Caco-2 (cell line): ENCODE measurements around the gene GNPTAB. TPM values are rescaled to one million over a fixed set of nuclear protein-coding genes. Genes with fewer than 3 reads are reported as not detected.

Source experiments
- BruUV-seq: library from RNA; stranded (reverse); fragments of 400-500 nt; replicated peaks from 2 replicates; lab custom pipeline; 2021; lab: Mats Ljungman, UMichigan
- CTCF ChIA-PET: fragments of 300-600 bp; sonication (Branson Sonifier 250); formaldehyde crosslinking; loops from one replicate; lab custom pipeline; 2022; ENCODE audit warnings: antibody characterized with exemption; lab: Charles Lee
- POLR2A ChIA-PET: fragments of 300-600 bp; sonication (Branson Sonifier 250); formaldehyde crosslinking; loops from one replicate; lab custom pipeline; 2022; ENCODE audit warnings: antibody characterized with exemption; lab: Charles Lee
- DNase-seq, 2 experiments: peaks; one replicate each; pipeline versions ENCODE4 v3.0.0 to v3.0.0-alpha.2; 2020 to 2022
- H3K27me3 ChIP-seq: replicated peaks from 2 replicates; pipeline ENCODE4 v1.6.0; 2011; ENCODE audit warnings: low read length; ENCODE audit not compliant: control insufficient read depth, insufficient read depth
- H3K36me3 ChIP-seq: 2 replicates; pipeline ENCODE4 v1.5.1; 2011; ENCODE audit warnings: low read length; ENCODE audit not compliant: control insufficient read depth, insufficient read depth
- H3K4me1 ChIP-seq: fragments of 250-450 bp; sonication (Bioruptor Pico); 2 replicates; pipeline ENCODE4 v1.5.1; 2020; ENCODE audit warnings: mild to moderate bottlenecking
- H3K4me3 ChIP-seq: 2 replicates; pipeline ENCODE4 v1.5.1; 2011; ENCODE audit warnings: low read depth, mild to moderate bottlenecking, control low read depth, low read length
- H3K9me3 ChIP-seq: fragments of 250-450 bp; sonication (Bioruptor Pico); 2 replicates; pipeline ENCODE4 v1.5.1; 2020; ENCODE audit warnings: mild to moderate bottlenecking, moderate library complexity
- H3K27ac Mint-ChIP-seq: one replicate; pipeline ENCODE4 v1.8.0; 2022; ENCODE audit warnings: mixed read lengths; ENCODE audit not compliant: unreplicated experiment
- H3K27me3 Mint-ChIP-seq: one replicate; pipeline ENCODE4 v1.8.0; 2022; ENCODE audit warnings: mixed read lengths; ENCODE audit not compliant: insufficient read depth, unreplicated experiment
- H3K36me3 Mint-ChIP-seq: one replicate; pipeline ENCODE4 v1.8.0; 2022; ENCODE audit warnings: mild to moderate bottlenecking, mixed read lengths; ENCODE audit not compliant: insufficient read depth, unreplicated experiment
- H3K4me1 Mint-ChIP-seq: one replicate; pipeline ENCODE4 v1.8.0; 2022; ENCODE audit warnings: low read depth, mixed read lengths; ENCODE audit not compliant: unreplicated experiment
- H3K4me3 Mint-ChIP-seq: one replicate; pipeline ENCODE4 v1.8.0; 2022; ENCODE audit warnings: mild to moderate bottlenecking, moderate library complexity, mixed read lengths; ENCODE audit not compliant: unreplicated experiment
- H3K9me3 Mint-ChIP-seq: one replicate; pipeline ENCODE4 v1.8.0; 2022; ENCODE audit warnings: mixed read lengths; ENCODE audit not compliant: unreplicated experiment
- intact Hi-C: fragments of 100-400 bp; cut with micrococcal nuclease; formaldehyde crosslinking; loops from one replicate; pipeline ENCODE4 v1.10.0; 2022; ENCODE audit not compliant: unreplicated experiment
- total RNA-seq: library from RNA; stranded (reverse); gene quantifications from 2 replicates; pipeline ENCODE4 v1.2.3, GENCODE V29; 2022
- TF ChIP-seq, protein P1 (sequence below), 2 experiments: fragments of 200-600 bp in 1 of 2; IDR thresholded peaks; 1 replicate in 1 of 2; 2 replicates in 1 of 2; pipeline versions ENCODE4 v1.5.1 to v1.8.0; 2011 to 2022; ENCODE audit warnings: antibody characterized with exemption in 1 of 2, control low read depth in 1 of 2, inconsistent platforms in 1 of 2, low read depth in 1 of 2, low read length in 1 of 2, mild to moderate bottlenecking in 1 of 2, moderate library complexity in 1 of 2; ENCODE audit not compliant: insufficient read depth in 1 of 2, severe bottlenecking in 1 of 2, unreplicated experiment in 1 of 2

GNPTAB gene
- total RNA-seq, 1 experiment from 2014 or later, result 39.1 TPM

DNA sequence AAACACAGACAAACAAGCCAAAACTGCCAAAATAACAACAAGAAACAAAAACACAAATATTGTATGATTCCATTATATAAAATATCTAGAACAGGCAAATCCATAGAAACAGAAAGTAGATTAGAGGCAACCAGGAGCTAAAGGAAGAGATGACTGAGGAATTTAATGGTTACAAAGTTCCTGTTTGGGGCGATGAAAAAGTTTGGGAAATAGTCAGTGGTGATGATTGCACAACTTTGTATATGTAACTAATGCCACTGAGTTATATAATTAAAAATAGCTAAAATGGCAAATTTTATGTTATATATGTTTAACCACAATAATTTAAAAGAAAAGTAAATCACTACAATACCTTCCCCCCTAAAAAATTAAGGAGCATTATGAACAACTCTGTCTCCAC lies 24.5 kb downstream of the GNPTAB start:
- ChIA-PET CTCF (no interaction called here), POLR2A (no interaction called here)
- no peaks in the 10 kb centered on the region for H3K36me3 ChIP-seq
- Mint-ChIP-seq H3K36me3 (no peaks in the 10 kb centered on the region), H3K9me3 (no peaks in the 10 kb centered on the region), H3K27me3 (no peaks in the 10 kb centered on the region), H3K4me1 (no peaks in the 10 kb centered on the region), H3K4me3 (no peak overlapping the region), H3K27ac (no peak overlapping the region)
- intact Hi-C loops, result no loop called here
- no peaks in the 10 kb centered on the region for H3K9me3 ChIP-seq
- BruUV-seq, result no TSS peak
- TF ChIP-seq, protein P1, sequence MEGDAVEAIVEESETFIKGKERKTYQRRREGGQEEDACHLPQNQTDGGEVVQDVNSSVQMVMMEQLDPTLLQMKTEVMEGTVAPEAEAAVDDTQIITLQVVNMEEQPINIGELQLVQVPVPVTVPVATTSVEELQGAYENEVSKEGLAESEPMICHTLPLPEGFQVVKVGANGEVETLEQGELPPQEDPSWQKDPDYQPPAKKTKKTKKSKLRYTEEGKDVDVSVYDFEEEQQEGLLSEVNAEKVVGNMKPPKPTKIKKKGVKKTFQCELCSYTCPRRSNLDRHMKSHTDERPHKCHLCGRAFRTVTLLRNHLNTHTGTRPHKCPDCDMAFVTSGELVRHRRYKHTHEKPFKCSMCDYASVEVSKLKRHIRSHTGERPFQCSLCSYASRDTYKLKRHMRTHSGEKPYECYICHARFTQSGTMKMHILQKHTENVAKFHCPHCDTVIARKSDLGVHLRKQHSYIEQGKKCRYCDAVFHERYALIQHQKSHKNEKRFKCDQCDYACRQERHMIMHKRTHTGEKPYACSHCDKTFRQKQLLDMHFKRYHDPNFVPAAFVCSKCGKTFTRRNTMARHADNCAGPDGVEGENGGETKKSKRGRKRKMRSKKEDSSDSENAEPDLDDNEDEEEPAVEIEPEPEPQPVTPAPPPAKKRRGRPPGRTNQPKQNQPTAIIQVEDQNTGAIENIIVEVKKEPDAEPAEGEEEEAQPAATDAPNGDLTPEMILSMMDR (IDR thresholded peaks at IDR 0.05; ENCODE audit: insufficient read depth in 1 of 2, low read depth in 1 of 2, low read length in 1 of 2, severe bottlenecking in 1 of 2, unreplicated experiment in 1 of 2), result no peak
- no peaks in the 10 kb centered on the region for H3K27me3 ChIP-seq
- H3K4me3 ChIP-seq, result no peak overlapping the region
- no peak for DNase-seq
- H3K4me1 ChIP-seq, result no peaks in the 10 kb centered on the region

DNA sequence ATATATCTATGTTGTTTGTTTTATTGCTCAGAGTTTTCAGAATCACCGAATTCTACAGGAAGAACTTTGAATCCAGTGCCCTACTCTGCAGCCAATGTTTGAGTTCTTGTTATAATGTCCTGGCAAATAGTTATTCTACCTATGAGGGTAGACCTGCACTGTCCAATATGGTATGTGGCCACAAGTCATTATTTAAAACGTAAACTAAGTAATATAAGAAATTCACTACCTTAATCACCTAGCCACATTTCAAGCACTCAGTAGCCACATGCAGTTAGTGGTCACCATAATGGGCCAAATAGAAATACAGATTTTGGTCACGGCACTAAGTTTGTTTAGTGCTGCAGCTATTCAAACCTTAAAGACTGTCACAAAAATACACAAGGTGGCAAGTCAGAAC lies 26.4 kb downstream of the GNPTAB start:
- Mint-ChIP-seq H3K9me3 (no peaks in the 10 kb centered on the region), H3K27ac (no peak overlapping the region), H3K27me3 (no peaks in the 10 kb centered on the region), H3K4me3 (no peak overlapping the region), H3K36me3 (no peaks in the 10 kb centered on the region), H3K4me1 (no peaks in the 10 kb centered on the region)
- Histone ChIP-seq H3K9me3 (no peaks in the 10 kb centered on the region), H3K4me3 (no peak overlapping the region), H3K4me1 (no peaks in the 10 kb centered on the region), H3K36me3 (no peaks in the 10 kb centered on the region), H3K27me3 (no peaks in the 10 kb centered on the region)
- no peak for DNase-seq
- ChIA-PET POLR2A (no interaction called here), CTCF (no interaction called here)
- BruUV-seq, result no TSS peak
- intact Hi-C loops, result no loop called here
- TF ChIP-seq, protein P1 (IDR thresholded peaks at IDR 0.05; ENCODE audit: insufficient read depth in 1 of 2, low read depth in 1 of 2, low read length in 1 of 2, severe bottlenecking in 1 of 2, unreplicated experiment in 1 of 2), result no peak

- no peaks in the 10 kb centered on the region for H3K9me3 Mint-ChIP-seq
- no peaks in the 10 kb centered on the region for H3K27me3 ChIP-seq
- no peaks in the 10 kb centered on the region for H3K36me3 Mint-ChIP-seq
- H3K9me3 ChIP-seq, result no peaks in the 10 kb centered on the region
- TF ChIP-seq, protein P1 (IDR thresholded peaks at IDR 0.05; ENCODE audit: insufficient read depth in 1 of 2, low read depth in 1 of 2, low read length in 1 of 2, severe bottlenecking in 1 of 2, unreplicated experiment in 1 of 2), result no peak
- no peaks in the 10 kb centered on the region for H3K36me3 ChIP-seq
- H3K27me3 Mint-ChIP-seq, result no peaks in the 10 kb centered on the region
- H3K4me3 ChIP-seq, result no peak overlapping the region
- H3K4me3 Mint-ChIP-seq, result no peak overlapping the region
- DNase-seq, result no peak
- CTCF ChIA-PET, result no interaction called here
- H3K27ac Mint-ChIP-seq, result no peak overlapping the region
- intact Hi-C loops, result no loop called here
- POLR2A ChIA-PET, result no interaction called here
- H3K4me1 Mint-ChIP-seq, result no peaks in the 10 kb centered on the region
- H3K4me1 ChIP-seq, result no peaks in the 10 kb centered on the region
- BruUV-seq, result no TSS peak
Measured at GRCh38 chr12:101803978-101804377, 26.8 kb downstream of the GNPTAB start.
